ENCODE results near the gene AKAP13. TPM values are rescaled to one million over a fixed set of nuclear protein-coding genes. Genes with fewer than 3 reads are reported as not detected.

AKAP13 gene
- total and polyA plus RNA-seq, 2 of the 8 experiments (the other 6 are each of a cell fraction or from before 2014, with no cell fraction given): 14.0 to 46.2 TPM

DNA sequence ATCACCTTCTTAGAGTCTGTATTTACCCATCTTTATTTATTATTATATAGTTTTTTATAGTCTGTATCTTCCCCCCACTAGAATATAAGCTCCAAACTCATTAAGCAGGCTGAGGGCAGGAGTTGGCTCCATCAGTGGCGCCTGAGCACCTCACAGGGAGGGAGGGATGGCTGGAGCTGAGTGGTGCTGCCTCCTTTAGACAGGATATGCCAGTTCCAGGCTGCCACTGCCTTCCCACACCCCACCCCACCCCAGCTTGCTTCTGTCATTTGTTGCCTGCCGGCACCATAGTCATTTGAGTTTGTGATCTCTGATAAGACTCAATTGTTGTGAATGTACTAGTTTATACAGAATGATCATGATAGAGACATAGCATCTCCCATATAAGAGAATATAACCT, 328.8 kb downstream of the AKAP13 start:
- Histone ChIP-seq H2BK5ac (ENCODE audit: low read depth, low read length) (no peak overlapping the region), H4K20me1 (replicated peaks in 1 of 2; ENCODE audit: control insufficient read depth in 1 of 2, insufficient read depth in 2 of 2, low read length in 2 of 2) (peaks cover 0 to 5% of the 10 kb centered on the region in 2 experiments), H3K9me3 (ENCODE audit: insufficient read depth in 2 of 2, low read depth in 1 of 2, low read length in 1 of 2) (no peaks in the 10 kb centered on the region), H3K23me2 (ENCODE audit: low read depth, low read length) (no peaks in the 10 kb centered on the region), H3K4ac (replicated peaks; ENCODE audit: insufficient read length, low read depth, low read length) (no peak overlapping the region), H3K56ac (replicated peaks; ENCODE audit: insufficient read length, low read depth, low read length) (no peak overlapping the region), H2BK12ac (ENCODE audit: low read depth, low read length) (no peak overlapping the region), H2AFZ (ENCODE audit: low read length) (no peak overlapping the region), H2BK120ac (replicated peaks; ENCODE audit: low read depth, low read length) (no peak overlapping the region), H3K4me2 (ENCODE audit: insufficient read depth in 1 of 2, low read depth in 2 of 2, low read length in 2 of 2) (no peak overlapping the region), H3K27ac (ENCODE audit: low read depth, low read length) (no peak overlapping the region), H3K79me1 (ENCODE audit: low read depth, low read length) (no peaks in the 10 kb centered on the region), H2BK15ac (ENCODE audit: low read length) (no peak overlapping the region), H3K4me1 (replicated peaks in 1 of 4; ENCODE audit: control insufficient read depth in 3 of 4, insufficient read depth in 4 of 4, low read length in 3 of 4) (no peaks in the 10 kb centered on the region; a peak in 2 of 7 replicates), H3K18ac (ENCODE audit: extremely low read depth, low read length) (no peak overlapping the region), H3K79me2 (ENCODE audit: control insufficient read depth in 1 of 2, insufficient read depth in 2 of 2, low read length in 2 of 2) (no peaks in the 10 kb centered on the region), H3K4me3 (ENCODE audit: extremely low read depth in 1 of 4, insufficient read depth in 2 of 4, low read depth in 3 of 4, low read length in 4 of 4) (no peak overlapping the region), H3K9ac (replicated peaks in 1 of 4; ENCODE audit: extremely low read depth in 1 of 4, low read depth in 3 of 4, low read length in 3 of 4) (no peak overlapping the region), H3K27me3 (replicated peaks in 1 of 4; ENCODE audit: control insufficient read depth in 3 of 4, extremely low read depth in 1 of 4, insufficient read depth in 3 of 4, low read length in 3 of 4) (no peaks in the 10 kb centered on the region), H2BK20ac (ENCODE audit: low read length) (no peak overlapping the region), H3K36me3 (ENCODE audit: control insufficient read depth in 2 of 4, insufficient read depth in 4 of 4, low read length in 3 of 4) (peaks cover 0 to 5% (median 1%) of the 10 kb centered on the region in 4 experiments; a peak in 2 of 8 replicates), H4K91ac (replicated peaks; ENCODE audit: insufficient read length, low read length) (no peak overlapping the region), H4K5ac (ENCODE audit: insufficient read length, low read depth, low read length) (no peak overlapping the region), H4K8ac (ENCODE audit: extremely low read depth, insufficient read depth, low read length) (no peak overlapping the region), H2AK5ac (ENCODE audit: low read depth, low read length) (no peak overlapping the region), H3K23ac (ENCODE audit: insufficient read length) (no peak overlapping the region), H3K14ac (ENCODE audit: insufficient read length) (no peak overlapping the region)
- no peak for FAIRE-seq
- TF ChIP-seq EGR1 (IDR thresholded peaks at IDR 0.05; ENCODE audit: borderline replicate concordance, low read depth, low read length) (no peak), SIN3A (conservative IDR thresholded peaks at IDR 0.05 in 1 of 2, IDR thresholded peaks at IDR 0.05 in 1 of 2; ENCODE audit: low read depth in 1 of 2, low read length in 2 of 2) (no peak), TAF1 (IDR thresholded peaks at IDR 0.05; ENCODE audit: low read depth, low read length) (no peak), GABPA (IDR thresholded peaks at IDR 0.05; ENCODE audit: borderline replicate concordance, insufficient read depth, low read length) (no peak), CBX5 (IDR thresholded peaks at IDR 0.05; ENCODE audit: low read depth, low read length) (no peak), TEAD4 (IDR thresholded peaks at IDR 0.05; ENCODE audit: low read depth, low read length) (no peak)
- no peak for DNase-seq (ENCODE audit: low read depth in 1 of 2, low spot score in 2 of 2)
- ChIA-PET CTCF (ENCODE audit: partially characterized antibody) (interaction anchor here (0.6 to 1.3 kb wide), 2 partner anchors 45 to 534 kb away, joined by 3 to 7 read pairs; no protein-coding TSS in a partner anchor), POLR2A (ENCODE audit: partially characterized antibody) (no interaction called here)
- 81% methylated on average over 2 of the region's 2 CpGs; no CpG with 5 or more reads in 1 of the 2 experiments for WGBS, 2 experiments (ENCODE audit: extremely low coverage in 1 of 2, insufficient coverage in 1 of 2, insufficient read length in 1 of 2, insufficient replicate concordance in 2 of 2, low coverage in 1 of 2, low lambda C conversion rate in 2 of 2, missing lambda C conversion rate in 1 of 2)

All from H1 (cell line).